GM12872 (cell line): ENCODE results near the gene STAT5B.
A peak's percentile ranks its signal among the peaks of the same experiment; 100 is the strongest.

Experiments used
- CTCF ChIP-seq: IDR thresholded peaks from 3 replicates; pipeline ENCODE4 v1.5.1; 2011; ENCODE audit warnings: low read depth, mild to moderate bottlenecking, low read length, moderate library complexity; ENCODE audit not compliant: insufficient read depth

The STAT5B gene

DNA sequence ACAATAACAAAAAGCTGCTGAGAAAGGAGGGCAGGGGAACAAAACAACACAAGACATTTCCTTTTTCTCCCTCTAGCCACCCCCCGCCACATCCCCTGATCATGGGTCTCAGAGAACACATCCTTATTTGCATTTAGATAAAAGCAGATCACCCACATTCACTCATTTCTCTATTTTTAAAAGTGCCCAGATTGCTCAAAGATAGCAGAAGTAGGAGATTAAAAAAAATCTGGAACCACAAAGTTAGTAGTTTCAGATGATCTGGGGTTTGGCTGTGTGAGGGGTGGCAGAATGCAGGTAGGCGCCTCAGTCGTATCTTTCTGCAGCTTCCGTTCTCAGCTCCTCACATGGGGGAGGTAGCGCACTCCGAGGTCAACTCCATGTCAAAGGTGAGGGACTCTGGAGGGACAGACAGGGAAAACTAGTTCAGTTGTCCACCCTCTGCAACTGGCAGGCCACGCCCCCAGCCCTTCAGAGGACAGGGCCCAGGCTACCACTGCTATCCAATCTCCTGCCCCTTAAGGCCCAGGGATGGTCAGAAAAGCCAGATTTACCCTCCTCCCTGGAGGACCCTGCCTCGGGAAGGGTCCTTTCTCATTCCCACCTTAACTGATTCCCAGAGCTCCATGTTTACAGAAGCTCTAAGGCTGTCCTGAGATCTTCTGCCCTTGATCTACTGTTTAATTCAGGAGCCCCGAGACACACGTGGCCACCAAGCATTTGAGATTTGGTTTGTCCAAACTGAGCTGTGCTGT lies 39.4 kb upstream of the STAT5B start:
- TF ChIP-seq CTCF: no peak

GRCh38 chr17:42313773-42314566 lies 37.8 kb upstream of the STAT5B start:
- no peak for TF ChIP-seq CTCF

- TF ChIP-seq CTCF: no peak
Observed at GRCh38 chr17:42313389-42313772, 37.2 kb upstream of the STAT5B start.

DNA sequence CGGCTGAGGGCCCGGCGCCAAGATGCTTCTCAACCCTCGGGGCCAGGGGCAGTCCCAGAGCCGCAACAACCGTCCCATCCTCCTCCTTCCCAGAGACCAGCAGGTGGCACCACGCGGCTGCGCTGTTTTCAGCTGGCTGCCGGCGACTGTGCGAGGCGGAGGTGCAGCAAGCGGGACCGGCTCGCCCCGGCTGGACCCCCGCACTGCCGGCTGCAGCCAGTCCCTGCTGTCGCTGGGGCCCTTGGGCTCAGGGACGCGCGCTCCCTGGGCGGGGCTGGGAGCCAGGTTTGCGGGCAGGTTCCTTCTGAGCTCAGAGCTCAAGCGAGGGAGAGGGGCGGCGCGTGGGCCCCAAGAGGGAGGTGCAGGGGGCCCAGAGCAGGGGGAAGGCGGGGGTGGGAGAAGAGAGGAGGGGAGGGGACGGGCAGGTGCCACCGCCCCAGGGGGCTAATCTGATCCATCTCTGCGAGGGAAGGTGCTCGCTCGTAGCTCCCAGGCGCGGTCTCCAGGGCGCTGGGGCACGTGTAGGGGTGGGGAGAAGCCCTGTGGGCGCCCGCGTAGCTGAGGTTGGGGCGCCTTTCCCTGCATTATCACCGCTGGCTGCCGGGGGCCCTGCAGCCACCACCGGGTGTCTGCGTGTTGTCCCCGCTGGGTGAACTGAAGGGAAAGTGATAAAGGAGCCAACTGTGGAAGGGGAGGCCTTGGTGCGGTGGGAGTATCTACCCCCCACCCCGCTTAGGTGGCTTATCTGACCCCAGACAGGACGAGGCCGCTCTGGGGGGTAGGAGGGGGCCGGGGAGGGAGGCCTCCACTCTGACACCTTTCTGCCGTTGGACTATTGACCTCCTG lies 36.3 kb upstream of the STAT5B start:
- peak; percentile 76 for TF ChIP-seq CTCF

- TF ChIP-seq CTCF: no peak
Observed at GRCh38 chr17:42312035-42312284, 35.8 kb upstream of the STAT5B start.

DNA sequence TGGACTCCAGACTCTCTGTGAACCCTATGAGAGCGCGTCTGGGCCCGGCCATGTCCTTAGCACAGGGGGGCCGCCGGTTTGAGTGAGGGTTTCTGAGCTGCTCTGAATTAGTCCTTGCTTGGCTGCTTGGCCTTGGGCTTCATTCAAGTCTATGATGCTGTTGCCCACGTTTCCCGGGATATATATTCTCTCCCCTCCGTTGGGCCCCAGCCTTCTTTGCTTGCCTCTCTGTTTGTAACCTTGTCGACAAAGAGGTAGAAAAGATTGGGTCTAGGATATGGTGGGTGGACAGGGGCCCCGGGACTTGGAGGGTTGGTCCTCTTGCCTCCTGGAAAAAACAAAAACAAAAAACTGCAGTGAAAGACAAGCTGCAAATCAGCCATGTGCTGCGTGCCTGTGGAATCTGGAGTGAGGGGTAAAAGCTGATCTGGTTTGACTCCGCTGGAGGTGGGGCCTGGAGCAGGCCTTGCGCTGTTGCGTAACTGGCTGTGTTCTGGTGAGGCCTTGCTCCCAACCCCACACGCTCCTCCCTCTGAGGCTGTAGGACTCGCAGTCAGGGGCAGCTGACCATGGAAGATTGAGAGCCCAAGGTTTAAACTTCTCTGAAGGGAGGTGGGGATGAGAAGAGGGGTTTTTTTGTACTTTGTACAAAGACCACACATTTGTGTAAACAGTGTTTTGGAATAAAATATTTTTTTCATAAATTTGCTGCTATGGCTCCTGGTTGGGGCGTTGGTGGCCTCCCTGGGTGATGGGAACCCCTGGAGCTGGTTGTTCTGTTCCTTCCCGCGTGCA lies 35.2 kb upstream of the STAT5B start:
- no peak for TF ChIP-seq CTCF
